Measurements from ENCODE around the gene FOXE3. TPM values are rescaled to one million over a fixed set of nuclear protein-coding genes. Genes with fewer than 3 reads are reported as not detected.
"Not testable (repeated sequence)": the region's sequence is repeated elsewhere in the genome, so short reads cannot be mapped to it uniquely, and the experiment has no call there.

The FOXE3 gene
- polyA plus RNA-seq, 1 donor: 0.13 TPM

GRCh38 chr1:47449822-47450552 lies 33.9 kb downstream of the FOXE3 start:
- DNase-seq: no peak

DNA sequence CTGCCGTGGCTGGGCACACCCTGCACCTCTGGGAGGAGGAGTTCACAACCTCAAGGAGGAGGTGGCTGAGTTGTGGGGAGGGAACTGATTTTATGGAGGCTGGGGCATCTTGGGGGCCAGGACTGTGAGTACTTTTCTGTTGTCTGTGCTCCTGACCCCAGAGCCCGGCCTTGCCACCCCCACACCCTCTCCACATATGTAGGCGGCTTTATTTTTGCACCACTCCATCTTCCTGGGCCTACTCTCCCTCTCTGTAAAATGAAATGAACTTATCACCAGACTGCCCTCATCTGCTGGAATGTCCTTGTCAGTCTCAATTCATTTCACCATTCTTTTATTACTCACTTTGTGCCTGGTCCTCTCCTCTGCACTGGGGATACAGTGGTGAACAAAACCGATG lies 34.5 kb downstream of the FOXE3 start:
- no peak for DNase-seq

- no peak for DNase-seq
These were observed 36.3 kb downstream of the FOXE3 start for GRCh38 chr1:47452426-47452825.

- not testable (repeated sequence) for DNase-seq
These were observed 37.8 kb downstream of the FOXE3 start for GRCh38 chr1:47453910-47454309.

DNA sequence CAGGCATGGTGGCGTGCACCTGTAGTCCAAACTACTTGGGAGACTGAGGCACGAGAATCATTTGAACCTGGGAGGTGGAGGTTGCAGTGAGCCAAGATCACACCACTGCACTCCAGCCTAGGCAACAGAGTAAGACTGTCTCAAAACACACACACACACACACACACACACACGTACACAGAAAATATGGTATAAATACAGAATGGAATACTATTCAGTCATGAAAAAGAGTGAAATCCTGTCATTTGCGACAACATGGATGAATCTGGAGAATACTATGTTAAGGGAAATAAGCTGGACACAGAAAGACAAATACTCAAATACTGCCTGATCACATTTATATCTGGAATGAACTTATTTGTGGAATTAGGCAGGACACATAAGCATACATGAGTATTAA lies 40.2 kb downstream of the FOXE3 start:
- no peak for DNase-seq

DNA sequence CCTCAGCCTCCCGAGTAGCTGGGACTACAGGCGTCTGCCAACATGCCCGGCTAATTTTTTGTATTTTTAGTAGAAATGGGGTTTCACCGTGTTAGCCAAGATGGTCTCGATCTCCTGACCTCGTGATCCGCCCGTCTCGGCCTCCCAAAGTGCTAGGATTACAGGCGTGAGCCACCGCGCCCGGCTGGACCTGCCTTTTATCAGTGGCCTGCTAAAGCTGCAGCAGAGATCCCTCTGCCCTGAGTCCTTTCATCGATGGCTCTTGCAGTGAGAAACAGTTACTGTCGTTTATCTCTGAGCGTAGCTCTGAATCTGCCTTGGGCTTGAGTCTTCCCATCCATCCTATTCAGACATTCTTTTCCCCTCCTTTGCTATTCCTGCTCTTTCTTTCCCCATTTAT lies 41.5 kb downstream of the FOXE3 start:
- not testable (repeated sequence) for DNase-seq

- no peak for DNase-seq
These were observed 43.2 kb downstream of the FOXE3 start for GRCh38 chr1:47459253-47459788.

DNA sequence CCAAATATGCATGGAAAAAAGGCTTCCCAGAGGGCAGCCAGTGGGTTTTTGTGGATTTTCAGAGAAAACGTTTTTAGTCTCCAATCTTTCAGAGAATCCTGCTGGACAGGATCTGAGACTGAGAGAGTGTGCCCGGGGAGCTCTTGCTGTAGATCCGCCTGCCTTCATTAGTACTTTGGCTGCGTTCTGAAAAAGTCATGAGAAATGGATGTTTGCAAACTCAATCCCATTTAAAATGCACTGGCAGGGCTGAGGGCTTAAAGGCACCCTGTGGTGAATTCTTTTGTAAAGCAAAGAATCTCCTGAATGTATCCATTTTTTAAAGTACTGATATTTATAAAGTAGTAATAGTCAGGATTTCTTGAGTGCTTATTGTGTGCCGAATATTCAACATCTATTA lies 44.0 kb downstream of the FOXE3 start:
- DNase-seq: no peak

DNA sequence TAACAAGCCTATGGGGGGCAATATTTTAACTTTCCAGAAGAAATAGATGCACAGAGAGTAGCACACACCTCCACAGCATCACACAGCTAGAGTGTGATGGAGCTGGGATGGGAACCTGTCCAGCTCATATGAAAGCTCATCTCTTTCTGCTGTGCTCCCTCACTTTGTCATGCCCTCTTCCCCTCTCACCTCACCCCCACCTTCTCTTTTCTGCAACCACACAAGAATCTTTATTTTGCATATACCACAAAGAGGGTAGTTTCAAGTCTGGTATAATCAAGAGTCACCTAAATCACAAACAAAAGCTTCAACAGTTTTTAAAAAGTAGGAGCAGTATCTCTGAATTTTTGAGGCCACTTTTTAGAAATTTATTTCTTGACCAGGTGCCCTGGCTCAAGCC lies 44.4 kb downstream of the FOXE3 start:
- no peak for DNase-seq

- DNase-seq: no peak
These were observed 49.5 kb downstream of the FOXE3 start for GRCh38 chr1:47465605-47466004.

Other genes starting within 250 kb of the FOXE3 start
- 22.2 TPM for gene PDZK1IP1, start 226.2 kb upstream of the FOXE3 start, polyA plus RNA-seq (ENCODE audit: insufficient read length)
- 4.4 TPM for gene TAL1, start 184.1 kb upstream of the FOXE3 start, polyA plus RNA-seq (ENCODE audit: insufficient read length)
- 15.1 TPM for gene STIL, start 102.1 kb upstream of the FOXE3 start, polyA plus RNA-seq (ENCODE audit: insufficient read length)
- 74.6 TPM for gene CMPK1, start 82.5 kb upstream of the FOXE3 start, polyA plus RNA-seq (ENCODE audit: insufficient read length)
- gene FOXD2, start 21.8 kb downstream of the FOXE3 start, polyA plus RNA-seq (ENCODE audit: insufficient read length): 6.1 TPM